CMK (cell line): ENCODE measurements around the gene OPALIN.
"Not testable (repeated sequence)": the region's sequence is repeated elsewhere in the genome, so short reads cannot be mapped to it uniquely, and the experiment has no call there.

ENCODE experiments used
- DNase-seq: peaks from one replicate; pipeline ENCODE4 v3.0.0-alpha.2; 2010; ENCODE audit warnings: low read depth

Gene OPALIN

GRCh38 chr10:96338279-96338925, 20.4 kb downstream of the OPALIN start:
- DNase-seq = no peak

- DNase-seq = no peak
Observed at GRCh38 chr10:96337106-96337505, 21.7 kb downstream of the OPALIN start.

- no peak for DNase-seq
Observed at GRCh38 chr10:96334616-96335526, 23.9 kb downstream of the OPALIN start.

- DNase-seq = no peak
Observed at GRCh38 chr10:96333101-96333500, 25.7 kb downstream of the OPALIN start.

- no peak for DNase-seq
Observed at GRCh38 chr10:96327462-96327861, 31.3 kb downstream of the OPALIN start.

- DNase-seq = no peak
Observed at GRCh38 chr10:96325719-96326373, 33.0 kb downstream of the OPALIN start.

GRCh38 chr10:96324447-96324846, 34.4 kb downstream of the OPALIN start:
- no peak for DNase-seq

GRCh38 chr10:96322275-96322674, 36.5 kb downstream of the OPALIN start:
- no peak for DNase-seq

GRCh38 chr10:96321822-96322221, 37.0 kb downstream of the OPALIN start:
- DNase-seq = no peak

- no peak for DNase-seq
Observed at GRCh38 chr10:96319754-96320474, 38.9 kb downstream of the OPALIN start.

- no peak for DNase-seq
Observed at GRCh38 chr10:96317067-96317833, 41.6 kb downstream of the OPALIN start.

GRCh38 chr10:96313344-96313743, 45.5 kb downstream of the OPALIN start:
- no peak for DNase-seq

- no peak for DNase-seq
Observed at GRCh38 chr10:96311180-96311715, 47.6 kb downstream of the OPALIN start.

GRCh38 chr10:96310321-96310669, 48.5 kb downstream of the OPALIN start:
- no peak for DNase-seq

GRCh38 chr10:96309628-96310320, 49.0 kb downstream of the OPALIN start:
- no peak for DNase-seq

GRCh38 chr10:96308854-96309253, 49.9 kb downstream of the OPALIN start:
- DNase-seq = not testable (repeated sequence)

- DNase-seq = no peak
Observed at GRCh38 chr10:96306516-96306915, 52.3 kb downstream of the OPALIN start.

- no peak for DNase-seq
Observed at GRCh38 chr10:96305019-96305418, 53.8 kb downstream of the OPALIN start.

- no peak for DNase-seq
Observed at GRCh38 chr10:96304230-96304629, 54.6 kb downstream of the OPALIN start, which contains the start of gene DNTT. TSS of gene DNTT (plus strand) at chr10:96304434. CDS start at chr10:96304498, 64 bp downstream.

GRCh38 chr10:96301616-96302015, 57.2 kb downstream of the OPALIN start:
- DNase-seq = no peak
